ENCODE measurements around the gene PRRX1.
A peak's percentile ranks its signal among the peaks of the same experiment; 100 is the strongest.

Gene PRRX1

DNA sequence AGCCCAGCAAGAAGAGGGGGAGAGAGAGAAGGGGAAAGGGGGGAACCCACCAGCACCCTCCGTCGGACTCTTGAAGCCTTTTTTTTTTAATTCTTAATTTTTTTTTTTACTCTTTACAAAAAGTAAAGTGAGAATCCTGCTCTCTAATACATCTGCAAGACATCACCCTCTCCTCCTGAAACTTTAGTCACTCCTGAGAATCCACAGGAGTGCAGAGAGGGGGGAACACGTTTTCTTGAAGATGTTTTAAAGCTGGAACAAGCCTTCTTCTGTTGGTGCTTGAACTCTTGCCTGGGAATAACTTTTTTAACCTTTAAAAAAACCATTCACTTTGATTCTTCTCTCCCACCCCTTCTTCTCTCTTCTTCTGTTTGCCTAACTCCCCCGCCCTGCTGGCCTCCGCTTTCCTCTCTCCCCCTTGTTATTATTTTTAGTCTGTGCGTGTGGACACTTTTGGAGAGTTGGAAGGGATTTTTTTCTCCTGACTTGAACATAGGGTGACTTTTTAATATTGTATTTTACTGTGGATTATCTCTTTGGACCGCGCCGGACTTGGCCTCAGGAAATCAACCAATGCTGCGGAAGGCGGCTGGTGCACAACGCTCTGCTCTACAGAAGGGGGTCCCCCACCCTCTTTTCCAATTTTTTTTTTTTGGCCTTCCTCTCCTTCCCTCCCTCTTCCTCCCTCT is 383 bp upstream of the PRRX1 start:
- in situ Hi-C loops (cut with MboI; ENCODE audit: low pct_unique_long_range_greater_than_20kb, low sequenced_read_pairs) = no loop called here
- no peak for DNase-seq

DNA sequence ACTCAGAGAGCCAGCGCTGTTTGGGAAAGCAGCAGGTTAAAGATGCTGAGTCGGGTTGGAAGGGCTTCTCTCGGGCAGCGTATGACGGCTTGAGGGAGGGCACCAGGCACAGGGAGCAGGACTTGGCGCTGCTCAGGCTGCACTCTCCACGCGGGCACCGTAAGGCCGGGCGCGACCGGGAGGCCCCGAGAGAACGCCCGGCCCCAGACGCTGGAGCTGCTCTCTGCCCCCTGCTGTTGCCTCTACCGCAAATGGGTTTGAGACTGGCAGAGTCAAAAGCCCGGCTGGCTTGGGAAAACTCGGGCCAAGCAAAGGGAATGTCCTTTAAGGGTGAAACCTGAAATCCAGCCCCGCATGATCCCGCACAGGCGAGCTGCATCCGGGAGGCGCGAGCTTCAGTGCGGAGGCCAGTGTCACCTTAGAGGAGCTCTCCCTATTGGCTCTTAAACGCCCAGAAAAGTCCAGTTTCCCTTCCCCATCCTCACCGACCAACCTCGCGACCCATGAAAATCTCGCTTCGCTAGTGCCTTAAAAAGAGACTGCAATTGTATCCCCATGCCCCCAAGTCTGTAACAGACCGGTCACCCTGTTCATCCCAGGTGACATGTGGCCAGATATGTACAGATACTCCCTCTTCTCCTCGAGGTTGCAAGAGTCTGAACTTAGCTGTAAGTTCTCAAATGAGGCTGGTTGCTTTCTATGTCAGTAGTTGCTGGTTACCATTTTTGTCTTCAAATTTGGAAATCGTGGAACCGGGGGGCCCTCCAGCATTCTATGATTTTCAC is 1.1 kb downstream of the PRRX1 start:
- DNase-seq = no peak

GRCh38 chr1:170665629-170666028 is 1.7 kb downstream of the PRRX1 start:
- in situ Hi-C loops (cut with MboI; ENCODE audit: low pct_unique_long_range_greater_than_20kb, low sequenced_read_pairs) = no loop called here
- no peak for DNase-seq

More for the DNA sequence above, 1.1 kb downstream of the PRRX1 start:
- in situ Hi-C loops (cut with MboI; ENCODE audit: low pct_unique_long_range_greater_than_20kb, low sequenced_read_pairs) = no loop called here

- in situ Hi-C loops (cut with MboI; ENCODE audit: low pct_unique_long_range_greater_than_20kb, low sequenced_read_pairs) = no loop called here
- DNase-seq = no peak
Measured at GRCh38 chr1:170666541-170667254, 2.8 kb downstream of the PRRX1 start.

GRCh38 chr1:170668209-170669106 is 4.5 kb downstream of the PRRX1 start:
- DNase-seq = peak; percentile 28
- in situ Hi-C loops (cut with MboI; ENCODE audit: low pct_unique_long_range_greater_than_20kb, low sequenced_read_pairs) = no loop called here

GRCh38 chr1:170669107-170669445 is 5.1 kb downstream of the PRRX1 start:
- DNase-seq = no peak
- in situ Hi-C loops (cut with MboI; ENCODE audit: low pct_unique_long_range_greater_than_20kb, low sequenced_read_pairs) = no loop called here

DNA sequence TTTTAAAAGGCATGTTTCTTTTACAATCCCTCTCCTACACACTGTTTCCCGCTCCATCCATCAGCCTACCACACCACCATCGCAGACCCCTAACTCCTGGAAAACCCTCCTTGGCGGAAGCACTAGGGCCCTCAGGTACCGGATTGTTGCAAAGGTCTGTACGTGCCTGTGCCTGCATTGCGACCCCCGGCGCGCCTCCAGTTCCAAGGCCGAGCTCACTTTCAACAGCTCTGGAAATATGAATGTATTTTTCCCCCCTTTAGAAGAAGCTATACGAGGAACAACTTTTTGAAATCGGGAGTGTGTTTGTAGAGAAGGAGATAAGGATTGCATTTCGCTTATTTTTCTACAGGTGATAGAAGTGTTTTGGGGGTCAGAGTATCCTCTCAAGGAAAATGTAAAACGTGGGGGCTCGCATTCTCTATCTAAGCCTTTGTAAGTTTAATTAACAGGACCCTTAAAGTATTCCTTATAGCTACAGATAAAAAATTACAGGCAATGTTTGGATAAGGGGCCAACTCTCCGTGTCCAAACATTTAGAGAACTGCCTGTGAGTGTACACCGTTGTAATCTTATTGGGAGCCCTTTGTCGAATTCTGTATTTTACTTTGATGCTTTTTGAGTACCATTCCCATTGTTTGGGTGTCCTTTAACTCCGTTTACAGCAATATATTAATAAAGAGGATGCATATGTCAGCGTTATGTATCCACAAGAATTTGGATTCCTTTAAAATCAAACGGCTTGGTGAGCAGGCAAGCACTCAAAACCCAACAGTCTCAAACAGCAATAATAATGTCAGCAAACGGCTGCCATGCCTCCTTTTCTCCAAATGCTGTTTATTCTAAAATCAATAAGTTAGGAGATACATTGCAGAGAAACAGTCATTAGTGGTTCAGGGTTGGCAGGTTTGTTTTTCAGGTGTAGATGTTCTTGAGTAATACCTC is 5.9 kb downstream of the PRRX1 start:
- in situ Hi-C loops (cut with MboI; ENCODE audit: low pct_unique_long_range_greater_than_20kb, low sequenced_read_pairs) = no loop called here
- DNase-seq = no peak

DNA sequence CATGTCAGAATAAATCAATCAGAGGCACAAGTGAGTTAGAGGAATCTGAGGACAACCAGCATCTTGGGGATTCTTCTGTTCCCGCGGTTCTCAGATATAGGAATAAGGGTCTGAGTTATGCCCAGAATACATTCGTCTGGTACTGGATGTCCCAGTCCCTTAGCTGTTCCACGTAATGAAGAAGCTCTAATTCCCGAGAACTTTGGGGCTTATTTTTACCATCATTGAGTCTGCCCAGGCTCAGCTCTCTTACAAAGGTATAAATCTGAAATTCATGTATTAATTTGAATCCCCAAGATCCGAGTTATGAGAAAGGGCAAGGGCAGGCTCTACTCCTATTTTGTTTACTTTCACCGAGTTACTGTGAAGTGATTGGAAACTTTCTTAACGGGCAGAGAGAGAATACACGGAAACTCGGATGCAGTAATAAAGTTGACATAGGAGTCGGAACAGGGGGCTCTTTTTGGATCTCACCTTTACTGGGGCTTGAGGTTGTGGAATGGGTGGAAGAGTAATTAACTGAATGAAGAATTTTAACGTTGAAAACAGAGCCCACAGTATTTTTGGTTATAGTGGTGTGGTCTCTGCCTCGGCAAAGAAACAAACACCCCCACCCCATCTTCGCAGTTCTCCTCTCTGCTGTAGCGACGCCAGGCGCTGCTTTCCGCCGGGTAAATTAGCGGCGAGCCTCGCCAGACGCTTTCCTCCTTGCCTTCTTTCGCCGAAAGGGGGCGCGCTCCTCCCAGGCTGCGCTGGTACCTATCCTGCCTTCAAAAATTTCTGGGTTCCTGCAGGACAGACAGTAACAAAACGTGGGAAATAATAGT is 7.1 kb downstream of the PRRX1 start:
- in situ Hi-C loops (cut with MboI; ENCODE audit: low pct_unique_long_range_greater_than_20kb, low sequenced_read_pairs) = no loop called here
- peak; percentile 38 for DNase-seq

GRCh38 chr1:170671629-170671963 is 7.7 kb downstream of the PRRX1 start:
- in situ Hi-C loops (cut with MboI; ENCODE audit: low pct_unique_long_range_greater_than_20kb, low sequenced_read_pairs) = no loop called here

DNA sequence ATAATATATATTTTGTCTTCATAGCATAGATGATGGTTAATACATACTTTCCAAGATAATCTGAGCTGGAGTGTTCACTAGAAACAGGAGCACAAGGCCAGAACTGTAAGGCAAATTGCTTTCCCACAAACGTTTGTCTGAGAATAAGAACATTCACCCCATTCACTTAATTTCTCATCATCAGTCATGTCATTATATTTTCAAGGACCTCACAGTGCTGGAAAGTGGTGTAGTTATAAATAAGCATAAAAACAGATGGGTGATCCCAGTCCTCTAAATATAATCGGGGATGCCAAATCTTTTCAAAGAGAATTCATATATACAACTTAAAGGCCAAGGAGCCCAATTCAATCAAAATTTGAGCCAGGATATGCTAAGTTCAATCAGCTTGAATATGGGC is 8.4 kb downstream of the PRRX1 start:
- in situ Hi-C loops (cut with MboI; ENCODE audit: low pct_unique_long_range_greater_than_20kb, low sequenced_read_pairs) = no loop called here

More at GRCh38 chr1:170671629-170671963, 7.7 kb downstream of the PRRX1 start:
- DNase-seq = no peak

GRCh38 chr1:170674239-170674638 is 10.3 kb downstream of the PRRX1 start:
- in situ Hi-C loops (cut with MboI; ENCODE audit: low pct_unique_long_range_greater_than_20kb, low sequenced_read_pairs) = no loop called here
- DNase-seq = no peak

More for the DNA sequence above, 8.4 kb downstream of the PRRX1 start:
- DNase-seq = no peak

- DNase-seq = no peak
- in situ Hi-C loops (cut with MboI; ENCODE audit: low pct_unique_long_range_greater_than_20kb, low sequenced_read_pairs) = no loop called here
Measured at GRCh38 chr1:170674986-170675385, 11.1 kb downstream of the PRRX1 start.

DNA sequence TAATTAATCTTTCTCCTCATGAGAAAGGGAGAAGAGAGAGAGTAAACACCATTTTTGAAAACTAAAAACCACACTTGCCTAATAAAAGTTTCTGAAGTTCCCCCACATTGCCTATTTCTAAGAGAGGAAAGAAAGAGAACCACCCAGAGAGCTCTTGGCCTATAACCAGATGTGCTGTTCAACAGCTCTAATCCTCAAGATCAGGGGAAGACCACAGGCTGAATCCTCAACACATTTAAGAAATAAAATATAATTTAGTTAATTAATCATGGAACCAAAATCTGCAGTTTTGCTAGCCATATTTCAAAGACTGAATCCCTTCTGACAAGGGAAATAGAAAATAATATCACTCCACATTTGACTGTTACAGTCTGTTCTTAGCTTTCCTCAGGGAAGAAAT is 11.9 kb downstream of the PRRX1 start:
- no peak for DNase-seq
- in situ Hi-C loops (cut with MboI; ENCODE audit: low pct_unique_long_range_greater_than_20kb, low sequenced_read_pairs) = no loop called here

DNA sequence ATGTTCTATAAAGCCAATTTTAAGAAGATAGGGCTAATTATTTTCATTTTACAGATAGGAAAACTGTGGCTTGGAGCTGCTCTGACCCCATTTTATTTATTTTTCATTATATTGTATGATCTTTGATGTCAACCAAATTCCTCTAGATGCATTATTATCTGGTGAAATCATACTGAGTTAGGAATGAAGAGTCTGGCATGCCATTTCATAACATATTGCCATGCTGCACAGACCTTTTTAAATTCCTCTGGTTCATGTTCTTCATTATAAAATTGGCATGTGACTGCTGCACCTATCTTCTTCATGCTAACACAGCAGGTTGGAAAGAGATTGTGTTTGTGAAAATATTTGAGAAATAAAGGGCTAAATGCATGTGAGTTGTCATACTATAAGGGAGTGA is 12.7 kb downstream of the PRRX1 start:
- no peak for DNase-seq
- in situ Hi-C loops (cut with MboI; ENCODE audit: low pct_unique_long_range_greater_than_20kb, low sequenced_read_pairs) = no loop called here

DNA sequence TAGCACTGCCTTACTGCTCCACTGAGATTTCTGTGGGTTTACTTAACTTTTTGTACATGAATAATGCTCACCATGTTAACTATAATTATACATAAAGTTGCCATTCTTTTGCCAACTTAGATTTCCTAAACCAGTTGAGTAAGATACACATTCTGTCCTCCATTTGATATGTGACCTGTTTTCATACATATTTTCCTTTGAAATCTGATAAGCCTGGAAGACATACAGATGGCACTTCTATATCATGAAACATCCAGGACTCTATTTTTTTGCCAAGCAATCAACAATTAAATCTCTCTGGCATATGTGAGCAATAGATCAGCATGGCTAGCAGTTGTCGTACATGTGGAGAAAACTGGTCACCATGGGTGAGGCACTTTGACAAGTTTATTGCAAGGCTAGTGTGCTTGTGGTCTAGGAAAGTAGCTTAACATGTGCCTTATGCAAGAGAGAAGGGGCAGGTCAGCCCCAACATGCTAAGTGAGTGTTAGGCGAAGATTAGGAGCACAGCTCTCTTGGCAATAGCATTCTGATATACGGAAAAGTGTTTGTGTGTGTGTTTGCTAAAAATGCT is 14.2 kb downstream of the PRRX1 start:
- DNase-seq = no peak
- in situ Hi-C loops (cut with MboI; ENCODE audit: low pct_unique_long_range_greater_than_20kb, low sequenced_read_pairs) = no loop called here

- in situ Hi-C loops (cut with MboI; ENCODE audit: low pct_unique_long_range_greater_than_20kb, low sequenced_read_pairs) = no loop called here
- DNase-seq = no peak
Measured at GRCh38 chr1:170680428-170680827, 16.5 kb downstream of the PRRX1 start.

DNA sequence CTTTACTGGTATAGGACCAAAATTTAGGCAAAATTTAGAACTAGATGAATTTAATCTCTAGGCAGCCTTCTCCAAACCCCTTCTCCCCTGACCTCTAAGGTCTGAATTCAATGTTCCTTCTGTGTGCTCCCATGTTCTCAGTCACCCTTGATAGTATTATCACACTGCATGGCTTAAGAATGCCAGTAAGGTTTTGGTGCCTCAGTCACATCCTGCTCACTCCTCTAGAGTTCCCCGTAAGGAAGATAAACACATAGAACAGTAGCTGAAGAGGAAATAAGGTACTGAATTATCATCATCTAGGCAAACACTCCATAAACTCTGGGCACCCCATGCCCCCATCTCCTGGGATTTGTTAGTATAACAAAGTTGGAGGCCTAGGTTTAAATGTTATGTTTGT is 18.2 kb downstream of the PRRX1 start:
- in situ Hi-C loops (cut with MboI; ENCODE audit: low pct_unique_long_range_greater_than_20kb, low sequenced_read_pairs) = no loop called here
- DNase-seq = no peak
